Kidney (tissue), 14 donors: ENCODE data around the gene RNF13. TPM values are rescaled to one million over a fixed set of nuclear protein-coding genes. Genes with fewer than 3 reads are reported as not detected.

ENCODE experiments used
- DNase-seq, 5 donors: peaks; one replicate each; pipeline ENCODE4 v3.0.0-alpha.2; 2013 to 2020
- FAIRE-seq: peaks from 2 replicates; lab custom pipeline; 2012; peaks lifted over from hg19 to GRCh38; lab: Jason Lieb, UNC
- H3K27ac ChIP-seq, 2 donors: one replicate each; pipeline ENCODE4 v1.7.0; 2013; ENCODE audit warnings: low read depth in 2 of 2, low read length in 2 of 2, inconsistent platforms in 1 of 2
- H3K27me3 ChIP-seq: one replicate; pipeline ENCODE4 v1.7.1; 2013; ENCODE audit warnings: low read length, inconsistent platforms; ENCODE audit not compliant: control insufficient read depth, insufficient read depth
- H3K36me3 ChIP-seq, 3 donors: one replicate each; pipeline versions ENCODE4 v1.7.0 to v1.7.1; 2013; ENCODE audit warnings: low read length in 3 of 3, control low read depth in 1 of 3, inconsistent platforms in 1 of 3; ENCODE audit not compliant: insufficient read depth in 3 of 3, control insufficient read depth in 2 of 3
- H3K4me1 ChIP-seq, 3 donors: one replicate each; pipeline versions ENCODE4 v1.7.0 to v1.7.1; 2013; ENCODE audit warnings: low read length in 3 of 3, inconsistent platforms in 1 of 3, low read depth in 1 of 3; ENCODE audit not compliant: control insufficient read depth in 2 of 3, insufficient read depth in 2 of 3
- H3K4me3 ChIP-seq, 3 donors: one replicate each; pipeline versions ENCODE4 v1.7.0 to v1.8.1; 2013; ENCODE audit warnings: low read length in 3 of 3, control low read depth in 1 of 3, inconsistent platforms in 1 of 3
- H3K9ac ChIP-seq, 3 donors: one replicate each; pipeline versions ENCODE4 v1.7.0 to v1.7.1; 2013; ENCODE audit warnings: low read length in 3 of 3, control low read depth in 1 of 3, inconsistent platforms in 1 of 3
- H3K9me3 ChIP-seq, 3 donors: one replicate each; pipeline versions ENCODE4 v1.7.0 to v1.7.1; 2013; ENCODE audit warnings: low read length in 3 of 3, control low read depth in 1 of 3, inconsistent platforms in 1 of 3; ENCODE audit not compliant: control insufficient read depth in 2 of 3, insufficient read depth in 1 of 3
- intact Hi-C: fragments of 100-400 bp; cut with DNase I; formaldehyde crosslinking; loops from one replicate; pipeline ENCODE4 v1.11.1; 2022
- polyA plus RNA-seq: library from polyadenylated mRNA; stranded (reverse); fragments of 350-450 nt; fragmentation: Illumina TruSeq; extraction: RNeasy Lipid Tissue Mini Kit (QIAGEN cat#74804); gene quantifications from one replicate; pipeline ENCODE4 v1.2.3, GENCODE V29; 2014; ENCODE audit warnings: low read depth, low replicate concordance; ENCODE audit not compliant: insufficient read depth
- total RNA-seq: library from RNA; stranded (reverse); fragmentation: NEBNext Ultra II Directional; extraction: Animal tissue kit (Norgen Biotek cat#: 25700); gene quantifications from one replicate; pipeline ENCODE4 v1.2.1, GENCODE V29; 2021
- TF ChIP-seq, protein P1 (sequence below): IDR thresholded peaks from 3 replicates; pipeline ENCODE4 v1.5.1; 2012; ENCODE audit warnings: mild to moderate bottlenecking, moderate library complexity, borderline replicate concordance; ENCODE audit not compliant: insufficient read depth; ENCODE audit errors: extremely low read depth
- donor health status: control.
- donor health status: control.
- donor health status: control.
- donor health status: control.
- donor health status: control.
- donor health status: DM: yes; HTN: yes; CAD: no.
- donor health status: Normal renal cell carcinoma (clear cell type).

Gene RNF13
- total and polyA plus RNA-seq, 2 donors from 2014 or later, result 54.1 to 87.1 TPM

DNA sequence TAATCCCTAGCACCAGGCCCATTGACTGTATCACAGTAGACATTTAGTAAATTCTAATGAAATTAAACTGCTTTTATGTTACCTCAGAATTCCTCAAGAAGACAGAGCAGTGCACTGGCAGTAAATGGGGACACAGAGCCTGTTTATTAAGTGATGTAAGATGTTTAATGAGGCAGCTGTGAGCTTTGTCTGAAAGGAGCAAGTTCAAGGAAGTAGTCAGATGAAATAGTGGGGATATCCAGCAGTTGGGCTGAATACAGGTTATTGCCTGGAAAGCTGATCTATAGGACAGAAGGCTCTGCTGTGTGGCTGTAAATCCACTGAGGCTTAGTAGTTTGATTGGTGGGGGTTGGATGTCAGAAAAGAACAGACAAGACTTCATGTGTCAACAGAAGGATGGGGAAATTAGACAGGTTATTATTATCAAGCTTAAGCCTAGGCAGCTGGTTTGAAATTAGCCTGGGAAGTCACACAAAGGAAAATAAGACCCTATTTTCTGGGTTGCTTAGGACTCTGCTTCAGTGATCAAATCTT, 95.5 kb downstream of the RNF13 start:
- DNase-seq (no peak), FAIRE-seq (no peak)
- no peaks in the 10 kb centered on the region for H3K36me3 ChIP-seq
- no peaks in the 10 kb centered on the region for H3K9me3 ChIP-seq
- no peaks in the 10 kb centered on the region for H3K4me1 ChIP-seq
- no peak overlapping the region for H3K27ac ChIP-seq
- TF ChIP-seq, protein P1, sequence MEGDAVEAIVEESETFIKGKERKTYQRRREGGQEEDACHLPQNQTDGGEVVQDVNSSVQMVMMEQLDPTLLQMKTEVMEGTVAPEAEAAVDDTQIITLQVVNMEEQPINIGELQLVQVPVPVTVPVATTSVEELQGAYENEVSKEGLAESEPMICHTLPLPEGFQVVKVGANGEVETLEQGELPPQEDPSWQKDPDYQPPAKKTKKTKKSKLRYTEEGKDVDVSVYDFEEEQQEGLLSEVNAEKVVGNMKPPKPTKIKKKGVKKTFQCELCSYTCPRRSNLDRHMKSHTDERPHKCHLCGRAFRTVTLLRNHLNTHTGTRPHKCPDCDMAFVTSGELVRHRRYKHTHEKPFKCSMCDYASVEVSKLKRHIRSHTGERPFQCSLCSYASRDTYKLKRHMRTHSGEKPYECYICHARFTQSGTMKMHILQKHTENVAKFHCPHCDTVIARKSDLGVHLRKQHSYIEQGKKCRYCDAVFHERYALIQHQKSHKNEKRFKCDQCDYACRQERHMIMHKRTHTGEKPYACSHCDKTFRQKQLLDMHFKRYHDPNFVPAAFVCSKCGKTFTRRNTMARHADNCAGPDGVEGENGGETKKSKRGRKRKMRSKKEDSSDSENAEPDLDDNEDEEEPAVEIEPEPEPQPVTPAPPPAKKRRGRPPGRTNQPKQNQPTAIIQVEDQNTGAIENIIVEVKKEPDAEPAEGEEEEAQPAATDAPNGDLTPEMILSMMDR, result no peak
- no peak overlapping the region for H3K4me3 ChIP-seq
- no peaks in the 10 kb centered on the region for H3K27me3 ChIP-seq
- intact Hi-C loops, result no loop called here
- H3K9ac ChIP-seq, result no peak overlapping the region

- no peak for DNase-seq
- FAIRE-seq, result no peak
- intact Hi-C loops, result no loop called here
- Histone ChIP-seq H3K36me3 (no peaks in the 10 kb centered on the region), H3K27me3 (no peaks in the 10 kb centered on the region), H3K9me3 (no peaks in the 10 kb centered on the region), H3K9ac (no peak overlapping the region), H3K4me3 (no peak overlapping the region), H3K4me1 (no peaks in the 10 kb centered on the region), H3K27ac (no peak overlapping the region)
- TF ChIP-seq, protein P1, result no peak
Measured at GRCh38 chr3:149909923-149910322, 96.9 kb downstream of the RNF13 start.

DNA sequence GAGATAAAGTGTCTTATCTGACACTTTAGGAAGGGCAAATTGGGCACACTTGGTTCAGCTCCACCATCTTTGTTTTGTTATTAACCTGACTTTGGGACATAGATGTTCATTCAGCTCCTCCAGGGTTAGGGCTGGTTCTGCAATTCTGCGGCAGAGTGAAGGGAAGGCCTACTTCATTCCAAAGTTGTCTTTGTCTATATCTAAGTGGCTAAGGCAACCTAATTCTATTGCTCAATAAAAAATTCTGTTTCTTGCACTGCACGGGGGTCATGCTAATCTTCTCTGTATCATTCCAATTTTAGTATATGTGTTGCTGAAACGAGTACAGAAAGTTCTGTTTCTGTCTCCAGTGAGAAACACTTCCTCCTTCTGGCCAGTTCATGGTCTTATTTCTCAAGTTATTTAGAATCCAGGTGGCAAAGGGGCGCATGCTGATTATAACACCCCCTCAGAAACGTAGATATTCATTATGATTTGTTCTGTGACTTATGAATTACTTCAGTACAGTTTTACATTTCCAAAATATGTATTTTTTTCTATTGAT, 104.2 kb downstream of the RNF13 start:
- Histone ChIP-seq H3K9me3 (no peaks in the 10 kb centered on the region), H3K4me1 (no peaks in the 10 kb centered on the region), H3K9ac (no peak overlapping the region), H3K4me3 (no peak overlapping the region), H3K27me3 (no peaks in the 10 kb centered on the region), H3K36me3 (no peaks in the 10 kb centered on the region), H3K27ac (no peak overlapping the region)
- TF ChIP-seq, protein P1, result no peak
- DNase-seq (no peak), FAIRE-seq (no peak)
- intact Hi-C loops, result no loop called here

DNA sequence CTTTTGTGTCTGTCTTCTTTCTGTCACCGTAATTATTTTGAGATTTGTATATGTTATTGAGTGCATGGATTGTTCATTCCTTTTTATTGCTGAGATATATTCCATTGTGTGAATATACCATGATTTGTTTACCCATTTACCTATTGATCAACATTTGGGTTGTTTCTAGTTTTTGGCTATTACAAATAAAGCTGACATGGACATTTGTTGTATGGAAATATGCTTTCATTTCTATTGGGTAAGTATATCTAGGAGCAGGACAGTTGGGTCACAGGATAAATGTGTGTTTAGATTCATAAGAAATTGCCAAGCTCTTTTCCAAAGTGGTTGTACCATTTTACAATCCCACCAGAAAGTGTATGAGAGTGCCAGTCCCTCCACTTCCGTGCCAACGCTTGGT, 106.5 kb downstream of the RNF13 start:
- Histone ChIP-seq H3K36me3 (no peaks in the 10 kb centered on the region), H3K4me3 (no peak overlapping the region), H3K4me1 (no peaks in the 10 kb centered on the region), H3K9me3 (no peaks in the 10 kb centered on the region), H3K9ac (no peak overlapping the region), H3K27ac (no peak overlapping the region), H3K27me3 (no peaks in the 10 kb centered on the region)
- no peak for DNase-seq
- intact Hi-C loops, result no loop called here
- TF ChIP-seq, protein P1, result no peak
- FAIRE-seq, result no peak
